ENCODE data around the gene RNF20. TPM values are rescaled to one million over a fixed set of nuclear protein-coding genes. Genes with fewer than 3 reads are reported as not detected.
A peak's percentile ranks its signal among the peaks of the same experiment; 100 is the strongest.

Gene RNF20
- total and polyA plus RNA-seq, 2 of the 4 experiments (the other 2 are of a cell fraction) = 13.7 to 21.3 TPM

- no peak overlapping the region for H3K4me3 ChIP-seq (ENCODE audit: insufficient read depth, low read depth, low read length)
- intact Hi-C loops (cut with micrococcal nuclease) (no loop called here), dilution Hi-C loops (cut with HindIII; ENCODE audit: low sequenced_read_pairs, unreplicated experiment) (no loop called here), in situ Hi-C loops (cut with MboI; ENCODE audit: low sequenced_read_pairs) (no loop called here)
- no peaks in the 10 kb centered on the region; the same call in 1 of the 2 replicates for H3K27me3 ChIP-seq (ENCODE audit: control insufficient read depth, insufficient read depth, low read length)
- H2BK120ac ChIP-seq (ENCODE audit: low read depth, low read length) = no peak overlapping the region
- H3K9me3 ChIP-seq (ENCODE audit: control insufficient read depth, insufficient read depth, low read length) = no peaks in the 10 kb centered on the region
- H4K8ac ChIP-seq (ENCODE audit: low read depth in 2 of 2, low read length in 2 of 2) = no peak overlapping the region
- H3K23ac ChIP-seq (ENCODE audit: low read depth, low read length) = no peak overlapping the region
- H2BK20ac ChIP-seq (ENCODE audit: low read depth, low read length) = no peak overlapping the region
- H3K4ac ChIP-seq (ENCODE audit: low read depth, low read length) = no peak overlapping the region
- TF ChIP-seq BHLHE40 (IDR thresholded peaks at IDR 0.05; ENCODE audit: low read depth, low read length) (no peak), CEBPB (IDR thresholded peaks at IDR 0.05; ENCODE audit: low read depth, low read length) (no peak), SMC3 (IDR thresholded peaks at IDR 0.05; ENCODE audit: low read depth, low read length) (no peak), USF2 (IDR thresholded peaks at IDR 0.05; ENCODE audit: low read depth, low read length) (no peak), RAD21 (IDR thresholded peaks at IDR 0.05; ENCODE audit: low read length) (no peak), ELK1 (IDR thresholded peaks at IDR 0.05; ENCODE audit: borderline replicate concordance, low read depth, low read length) (no peak), MXI1 (IDR thresholded peaks at IDR 0.05; ENCODE audit: borderline replicate concordance, low read depth, low read length) (no peak), MAFK (IDR thresholded peaks at IDR 0.05; ENCODE audit: low read depth, low read length) (no peak), FOS (IDR thresholded peaks at IDR 0.05; ENCODE audit: low read depth, low read length) (no peak), NFE2L2 (IDR thresholded peaks at IDR 0.05; ENCODE audit: low read depth, low read length) (no peak), RFX5 (IDR thresholded peaks at IDR 0.05; ENCODE audit: low read depth, low read length) (no peak), RCOR1 (IDR thresholded peaks at IDR 0.05; ENCODE audit: insufficient replicate concordance, low read length) (no peak), MAZ (IDR thresholded peaks at IDR 0.05; ENCODE audit: borderline replicate concordance, low read depth, low read length) (no peak), POLR2A (IDR thresholded peaks at IDR 0.05; ENCODE audit: low read depth, low read length) (no peak), CTCF (conservative IDR thresholded peaks at IDR 0.05; ENCODE audit: low read depth, low read length) (no peak), CHD1 (IDR thresholded peaks at IDR 0.05; ENCODE audit: low read depth, low read length) (no peak)
- ChIA-PET CTCF (no interaction called here), POLR2A (ENCODE audit: unreplicated experiment) (no interaction called here)
- H2BK5ac ChIP-seq (ENCODE audit: low read depth, low read length, poor library complexity, severe bottlenecking) = no peak overlapping the region
- no peak overlapping the region for H3K14ac ChIP-seq (replicated peaks; ENCODE audit: low read depth, low read length)
- ATAC-seq (ENCODE audit: low read depth) (no peak), DNase-seq (peak; percentile 3)
- no peak overlapping the region for H4K91ac ChIP-seq (ENCODE audit: insufficient read depth, low read depth, low read length)
- no peak overlapping the region for H3K18ac ChIP-seq (ENCODE audit: low read depth, low read length)
- H2AK9ac ChIP-seq (replicated peaks; ENCODE audit: low read depth, low read length, poor library complexity) = no peak overlapping the region
- H3K56ac ChIP-seq (ENCODE audit: extremely low read depth, insufficient read depth, low read length) = no peak overlapping the region
- no peaks in the 10 kb centered on the region for H4K20me1 ChIP-seq (ENCODE audit: insufficient read depth, low read length)
- no peak overlapping the region for H3K4me2 ChIP-seq (ENCODE audit: low read depth, low read length)
- H2BK15ac ChIP-seq (ENCODE audit: low read depth, low read length) = no peak overlapping the region
- peaks cover 1% of the 10 kb centered on the region; the same call in 1 of the 2 replicates for H3K4me1 ChIP-seq (ENCODE audit: control insufficient read depth, insufficient read depth, low read length)
- H2AK5ac ChIP-seq (ENCODE audit: low read depth, low read length) = no peak overlapping the region
- BruUV-seq (replicated peaks) = no TSS peak
- H3K36me3 ChIP-seq (ENCODE audit: control insufficient read depth, insufficient read depth, low read length) = no peaks in the 10 kb centered on the region
- H3K79me1 ChIP-seq (ENCODE audit: low read depth in 1 of 2, low read length in 2 of 2) = no peaks in the 10 kb centered on the region
- no peaks in the 10 kb centered on the region; the same call in 1 of the 2 replicates for H3K9me1 ChIP-seq (ENCODE audit: insufficient read depth, low read length)
- H4K5ac ChIP-seq (ENCODE audit: low read depth, low read length) = no peak overlapping the region
- H2AFZ ChIP-seq (replicated peaks; ENCODE audit: low read length, poor library complexity) = no peak overlapping the region
- H3K9ac ChIP-seq (ENCODE audit: low read depth, low read length) = no peak overlapping the region
- no peak overlapping the region for H3K27ac ChIP-seq (ENCODE audit: insufficient read depth, low read length)
Measured at GRCh38 chr9:101592788-101593187, 59.1 kb downstream of the RNF20 start.

Data from IMR-90 (cell line).